NCI-H1436 treated with DMSO at 0.1 percent for 48 hours (cell line): ENCODE results near the gene BRCA1.

Experiments
- DNase-seq: peaks from one replicate; lab custom pipeline; 2025; lab: John Stamatoyannopoulos, UW

The BRCA1 gene

DNA sequence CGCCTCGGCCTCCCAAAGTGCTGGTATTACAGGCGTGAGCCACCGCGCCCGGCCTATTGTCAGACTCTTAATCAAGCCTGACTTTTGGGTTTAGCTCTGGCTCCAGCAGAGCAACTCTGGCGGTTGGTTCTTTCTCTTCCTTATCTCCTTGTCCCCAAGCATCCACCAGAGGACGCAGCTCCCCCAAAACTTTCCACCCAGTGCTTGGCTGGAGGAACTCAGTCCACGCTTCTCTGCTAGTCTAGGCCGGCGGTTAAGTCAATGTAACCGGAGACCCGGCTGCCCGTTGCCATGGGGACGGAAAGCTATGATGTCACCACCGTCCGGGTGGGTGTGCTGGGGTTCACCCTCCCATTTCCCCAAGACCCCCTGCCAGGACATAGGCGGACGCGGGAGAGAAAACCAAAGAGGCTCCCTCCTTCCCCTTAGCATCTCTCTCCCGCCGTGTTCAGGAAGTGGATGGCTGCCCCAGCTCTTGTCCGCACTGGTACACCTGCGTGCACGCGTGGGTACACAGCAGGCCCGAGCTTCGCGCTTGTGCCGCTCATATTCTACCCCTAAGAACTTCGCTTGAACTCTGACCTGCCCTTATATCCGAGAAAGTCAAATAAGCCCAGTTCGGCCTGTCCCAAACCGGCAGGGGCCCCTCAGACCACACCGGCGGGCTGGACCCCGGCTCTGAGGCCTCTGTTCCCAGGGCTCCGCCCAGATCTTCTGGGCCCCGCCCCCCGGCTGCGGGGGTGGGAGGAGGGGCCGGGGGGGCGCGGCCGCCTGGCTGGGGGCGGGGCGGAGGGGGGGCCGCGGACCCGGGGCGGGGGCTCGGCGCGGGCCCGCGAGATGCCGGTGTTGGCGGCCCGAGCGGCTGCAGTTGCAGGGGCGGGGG is 100.5 kb downstream of the BRCA1 start, which contains the start of gene RND2:
RND2 (plus strand) TSS at position 825 of the 883 bp plus-strand sequence. CDS start 117 bp downstream, outside the sequence.
- peak; percentile 90 for DNase-seq

GRCh38 chr17:43021741-43022512 is 103.2 kb downstream of the BRCA1 start, which contains the start of gene VAT1:
Gene VAT1, minus strand, starts transcription at chr17:43022385. Its CDS starts 63 bp downstream, at chr17:43022322.
- DNase-seq = no peak

- no peak for DNase-seq
Measured at GRCh38 chr17:43020789-43021740, 104.1 kb downstream of the BRCA1 start.

GRCh38 chr17:43020030-43020621 is 105.0 kb downstream of the BRCA1 start:
- no peak for DNase-seq

DNA sequence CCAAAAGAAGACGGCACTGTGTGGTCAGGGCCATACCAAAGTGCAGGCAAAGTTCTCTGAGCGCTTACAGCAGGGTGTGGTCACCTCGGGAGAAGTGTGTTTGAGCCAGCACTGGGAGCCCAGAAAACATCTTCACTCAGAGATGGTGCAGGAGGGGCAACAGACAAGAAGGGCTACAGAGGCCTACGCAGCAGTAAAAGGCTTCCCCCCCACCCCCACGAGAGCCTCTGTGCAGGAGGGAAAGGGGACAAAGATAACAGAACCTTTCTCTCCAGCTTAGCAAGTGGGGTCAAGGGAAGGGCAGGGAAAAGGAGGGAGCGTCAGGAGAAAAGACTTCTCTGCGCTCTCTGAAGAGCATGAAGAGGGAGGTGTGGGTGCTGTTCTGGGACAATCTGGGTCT is 105.7 kb downstream of the BRCA1 start:
- DNase-seq = no peak

GRCh38 chr17:43018932-43019331 is 106.2 kb downstream of the BRCA1 start:
- no peak for DNase-seq

DNA sequence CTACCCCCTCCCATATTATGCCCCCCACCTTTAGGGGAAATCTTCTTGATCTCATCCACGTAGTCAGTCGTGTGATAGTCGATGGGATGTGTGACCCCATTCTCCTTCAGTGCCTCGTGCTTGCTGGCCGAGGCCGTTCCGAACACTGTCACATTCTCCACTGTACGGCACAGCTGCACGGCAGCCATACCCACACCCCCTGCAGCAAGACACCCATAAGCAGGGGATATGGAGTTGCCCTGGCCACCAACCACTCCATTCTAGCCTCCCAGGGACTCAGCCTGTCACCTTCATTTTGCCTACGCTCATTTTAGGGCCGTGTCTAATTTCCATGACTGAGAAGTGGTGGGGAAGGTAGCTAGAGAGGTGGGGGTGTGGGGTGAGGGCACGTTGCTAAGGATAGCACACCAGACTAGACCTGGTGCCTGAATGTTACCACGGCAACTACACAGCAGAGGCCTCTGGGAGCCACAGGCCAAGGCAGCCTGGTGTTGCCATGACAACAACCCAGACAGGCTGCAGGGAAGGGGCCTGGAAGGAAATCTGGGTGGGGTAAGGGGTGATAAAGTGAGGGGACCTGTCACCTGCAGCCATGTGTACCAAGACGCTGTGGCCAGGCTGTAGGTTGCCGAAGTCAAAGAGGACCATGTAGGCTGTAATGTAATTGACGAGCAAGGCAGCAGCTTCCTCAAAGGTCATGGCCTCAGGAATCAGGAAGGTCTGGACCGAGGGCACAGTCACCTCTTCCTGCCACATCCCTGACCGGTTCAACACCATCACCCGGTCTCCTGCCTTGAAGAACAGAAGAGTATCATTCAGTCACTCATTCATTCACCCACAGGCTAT is 106.9 kb downstream of the BRCA1 start:
- no peak for DNase-seq

- DNase-seq = no peak
Measured at GRCh38 chr17:43016216-43016615, 108.9 kb downstream of the BRCA1 start.

DNA sequence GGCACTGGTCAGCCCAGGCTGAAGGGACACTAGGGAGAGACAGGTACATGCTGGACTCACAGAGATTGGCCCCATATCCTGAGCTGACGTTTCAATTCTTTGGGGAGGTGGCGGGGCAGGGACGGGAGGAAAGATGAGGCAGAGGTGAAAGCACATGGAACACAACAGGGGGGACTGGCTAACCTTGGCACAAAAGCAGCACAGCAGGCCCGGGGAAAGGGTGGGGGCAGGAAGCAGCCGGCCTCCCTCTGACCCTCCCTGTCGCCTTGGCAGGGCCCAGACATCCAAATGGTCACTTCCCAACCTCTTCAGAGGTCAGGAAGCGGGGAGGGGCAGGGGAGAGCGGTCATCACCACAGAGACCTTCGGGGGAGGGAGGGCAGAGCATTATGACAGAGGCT is 109.6 kb downstream of the BRCA1 start:
- no peak for DNase-seq

GRCh38 chr17:43014649-43015542 is 110.3 kb downstream of the BRCA1 start:
- no peak for DNase-seq

DNA sequence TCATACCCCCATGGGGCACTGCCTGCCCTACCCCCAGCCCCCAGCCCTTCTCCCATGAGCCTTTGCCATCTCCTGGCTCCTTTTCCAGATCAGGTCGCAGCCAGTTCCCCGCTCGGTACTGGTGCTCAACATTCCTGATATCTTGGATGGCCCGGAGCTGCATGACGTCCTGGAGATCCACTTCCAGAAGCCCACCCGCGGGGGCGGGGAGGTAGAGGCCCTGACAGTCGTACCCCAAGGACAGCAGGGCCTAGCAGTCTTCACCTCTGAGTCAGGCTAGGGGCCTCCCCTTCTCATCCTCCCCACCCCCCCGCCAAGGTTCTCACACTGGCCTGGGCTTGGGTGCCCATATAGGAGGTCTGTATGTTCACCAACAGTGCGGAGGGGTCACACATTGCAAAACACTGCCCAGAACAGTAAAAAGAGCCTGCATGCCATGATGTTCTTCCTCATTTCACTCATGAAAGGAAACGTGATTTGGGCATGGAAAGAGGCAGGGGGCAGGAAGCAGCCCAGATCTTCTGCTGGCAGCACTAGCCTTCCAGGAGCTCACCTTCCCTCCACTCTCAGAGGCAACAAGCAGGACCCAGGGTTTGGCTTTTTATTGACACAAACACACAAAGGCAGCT is 111.0 kb downstream of the BRCA1 start:
- no peak for DNase-seq

- DNase-seq = no peak
Measured at GRCh38 chr17:43013296-43013695, 111.9 kb downstream of the BRCA1 start.

DNA sequence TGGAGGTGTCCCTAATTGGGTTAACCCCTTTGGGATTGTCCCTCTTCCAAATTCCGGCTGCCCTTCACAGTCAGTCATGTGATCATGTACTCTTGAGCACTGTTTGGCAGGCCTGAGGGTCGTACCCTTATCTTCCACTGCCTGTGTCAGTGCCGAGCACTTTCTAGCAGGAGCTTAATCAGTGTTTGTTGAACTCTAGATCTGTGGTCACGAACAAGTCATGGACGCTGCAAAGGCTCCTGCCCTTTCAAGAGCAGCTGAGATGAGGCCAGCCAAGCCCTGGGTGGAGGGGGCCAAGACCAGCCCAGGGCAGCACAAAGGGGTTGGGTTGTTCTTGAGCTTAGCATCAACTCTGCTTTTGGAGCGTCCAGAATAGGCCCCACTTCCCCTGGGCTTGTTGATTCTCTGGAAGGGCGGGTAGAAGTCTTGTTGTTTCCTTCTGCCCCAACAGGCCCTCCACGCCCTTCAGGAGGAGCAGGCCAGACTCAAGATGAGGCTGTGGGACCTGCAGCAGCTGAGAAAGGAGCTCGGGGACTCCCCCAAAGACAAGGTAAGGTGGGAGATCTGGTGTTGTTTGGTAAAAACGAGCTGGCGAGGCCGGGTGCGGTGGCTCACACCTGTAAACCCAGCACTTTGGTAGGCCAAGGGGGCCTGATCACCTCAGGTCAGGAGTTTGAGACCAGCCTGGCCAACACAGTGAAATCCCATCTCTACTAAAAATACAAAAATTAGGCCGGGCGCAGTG is 113.3 kb downstream of the BRCA1 start:
- no peak for DNase-seq

DNA sequence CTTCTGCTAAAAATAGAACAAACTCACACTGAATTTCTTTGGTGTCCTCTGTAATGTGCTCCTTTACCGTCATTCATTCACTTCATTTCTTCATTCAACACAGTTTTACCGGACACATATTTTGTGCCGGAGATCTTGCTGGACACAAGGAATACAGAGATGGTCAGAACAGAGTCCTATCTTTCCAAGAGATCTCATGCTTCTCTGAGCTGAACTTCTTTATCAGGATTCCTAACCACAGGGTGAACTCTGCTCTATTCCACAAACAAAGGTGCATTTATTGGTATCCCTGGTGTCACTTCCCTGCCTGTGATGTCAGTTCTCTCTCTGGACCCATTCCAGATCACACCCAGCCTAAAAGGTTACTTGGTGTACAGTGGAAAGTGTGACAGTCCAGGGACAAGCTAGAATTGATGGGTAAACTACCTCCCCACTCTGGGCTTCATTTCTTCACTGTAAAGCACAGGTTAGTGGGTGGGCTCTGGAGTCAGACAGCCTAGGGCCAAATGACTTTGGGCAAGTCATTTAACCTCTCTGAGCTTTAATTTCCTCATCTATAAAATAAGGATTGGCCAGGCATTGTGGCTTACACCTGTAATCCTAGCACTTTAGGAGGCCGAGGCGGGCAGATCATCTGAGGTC is 114.4 kb downstream of the BRCA1 start:
- no peak for DNase-seq

- DNase-seq = no peak
Measured at GRCh38 chr17:43006639-43007551, 118.3 kb downstream of the BRCA1 start, which contains the start of gene IFI35. Gene IFI35, plus strand, starts transcription at chr17:43006784. Its CDS starts 164 bp downstream, at chr17:43006948.

- DNase-seq = no peak
Measured at GRCh38 chr17:43003542-43004172, 121.5 kb downstream of the BRCA1 start.
